B cell (primary cell): ENCODE measurements around the gene MSLN. TPM values are rescaled to one million over a fixed set of nuclear protein-coding genes. Genes with fewer than 3 reads are reported as not detected.

Experiments used
- ATAC-seq: fragments of 200-7000 bp; cut with Tn5 transposase; one replicate; pipeline ENCODE4 v1.10.0; 2021; ENCODE audit warnings: low read depth, mild to moderate bottlenecking, moderate number of reproducible peaks, moderate library complexity
- CTCF ChIA-PET: fragments of 350-600 bp; sonication (Branson Sonifier 250); formaldehyde crosslinking; loops from one replicate; lab custom pipeline; 2021; ENCODE audit warnings: antibody characterized with exemption, inconsistent platforms; lab: Charles Lee
- POLR2A ChIA-PET: fragments of 350-600 bp; sonication (Branson Sonifier 250); formaldehyde crosslinking; loops from one replicate; lab custom pipeline; 2021; ENCODE audit warnings: antibody characterized with exemption; lab: Charles Lee
- DNase-seq: peaks from one replicate; pipeline ENCODE4 v3.0.0; 2013
- H2AFZ ChIP-seq: 2 replicates; pipeline ENCODE4 v1.6.1; 2012; ENCODE audit warnings: mild to moderate bottlenecking, low read depth, low read length; ENCODE audit not compliant: insufficient read depth, poor library complexity, severe bottlenecking
- H3K27ac ChIP-seq, 2 donors: 1 replicate in 1 of 2; 2 replicates in 1 of 2; pipeline ENCODE4 v1.5.1; 2012 to 2013; ENCODE audit warnings: low read length in 2 of 2, mild to moderate bottlenecking in 2 of 2, moderate library complexity in 1 of 2
- H3K27me3 ChIP-seq, 4 experiments: fragments of 200-600 bp in 1 of 4; sonication (generic) in 1 of 4; replicated peaks in 1 of 4; 1 replicate in 2 of 4; 2 replicates in 2 of 4; pipeline versions ENCODE4 v1.6.1 to v1.7.0; 2013 to 2016; ENCODE audit warnings: low read length in 3 of 4, mild to moderate bottlenecking in 2 of 4, mixed read lengths in 1 of 4, moderate library complexity in 1 of 4; ENCODE audit not compliant: insufficient read depth in 4 of 4, control insufficient read depth in 3 of 4; ENCODE audit errors: control extremely low read depth in 1 of 4
- H3K36me3 ChIP-seq, 2 experiments: replicated peaks in 1 of 2; 1 replicate in 1 of 2; 2 replicates in 1 of 2; pipeline versions ENCODE4 v1.6.1 to v1.7.1; 2013; ENCODE audit warnings: low read length in 1 of 2; ENCODE audit not compliant: insufficient read depth in 2 of 2, control insufficient read depth in 1 of 2; ENCODE audit errors: control extremely low read depth in 1 of 2, extremely low read depth in 1 of 2
- H3K4me1 ChIP-seq, 2 donors: fragments of 200-600 bp in 1 of 2; sonication (generic) in 1 of 2; 1 replicate in 1 of 2; 2 replicates in 1 of 2; pipeline versions ENCODE4 v1.5.1 to v1.6.1; 2013 to 2017; ENCODE audit warnings: low read length in 2 of 2; ENCODE audit not compliant: control insufficient read depth in 2 of 2, insufficient read depth in 2 of 2
- H3K4me2 ChIP-seq: replicated peaks from 2 replicates; pipeline ENCODE3; 2012; ENCODE audit warnings: mild to moderate bottlenecking, low read depth, low read length; ENCODE audit not compliant: poor library complexity, severe bottlenecking
- H3K4me3 ChIP-seq, 5 experiments: fragments of 200-600 bp in 1 of 5; sonication (generic) in 1 of 5; 1 replicate in 3 of 5; 2 replicates in 2 of 5; pipeline versions ENCODE4 v1.5.1 to v1.7.0; 2011 to 2016; ENCODE audit warnings: low read length in 4 of 5, mild to moderate bottlenecking in 4 of 5, low read depth in 2 of 5, control low read depth in 1 of 5, moderate library complexity in 1 of 5; ENCODE audit not compliant: insufficient read depth in 1 of 5; ENCODE audit errors: control extremely low read depth in 1 of 5, extremely low read depth in 1 of 5
- H3K79me2 ChIP-seq: fragments of 200-600 bp; sonication (generic); one replicate; pipeline ENCODE4 v1.6.0; 2016; ENCODE audit warnings: low read length; ENCODE audit not compliant: control insufficient read depth, insufficient read depth
- H3K9ac ChIP-seq: fragments of 200-600 bp; sonication (generic); 2 replicates; pipeline ENCODE4 v1.6.1; 2017; ENCODE audit warnings: mild to moderate bottlenecking, low read length, moderate library complexity
- H3K9me3 ChIP-seq, 3 donors: one replicate each; pipeline versions ENCODE4 v1.6.1 to v1.7.1; 2013; ENCODE audit warnings: low read length in 2 of 3; ENCODE audit not compliant: control insufficient read depth in 2 of 3, insufficient read depth in 1 of 3; ENCODE audit errors: control extremely low read depth in 1 of 3
- H4K20me1 ChIP-seq: 2 replicates; pipeline ENCODE4 v1.6.0; 2012; ENCODE audit warnings: mild to moderate bottlenecking, low read length; ENCODE audit not compliant: insufficient read depth, control insufficient read depth, poor library complexity, severe bottlenecking
- H3K27ac Mint-ChIP-seq: one replicate; pipeline ENCODE4 v1.8.0; 2021; ENCODE audit warnings: mixed read lengths
- H3K27me3 Mint-ChIP-seq: one replicate; pipeline ENCODE4 v1.8.0; 2021; ENCODE audit warnings: mixed read lengths
- H3K4me1 Mint-ChIP-seq: one replicate; pipeline ENCODE4 v1.8.0; 2021; ENCODE audit warnings: mixed read lengths
- H3K4me3 Mint-ChIP-seq: one replicate; pipeline ENCODE4 v1.8.0; 2021; ENCODE audit warnings: mixed read lengths
- H3K9me3 Mint-ChIP-seq: one replicate; pipeline ENCODE4 v1.8.0; 2022; ENCODE audit warnings: mixed read lengths; ENCODE audit not compliant: insufficient read depth
- CTCF ChIP-seq: fragments of 200-600 bp; IDR thresholded peaks from one replicate; pipeline ENCODE4 v1.8.0; 2022; ENCODE audit warnings: antibody characterized with exemption, mild to moderate bottlenecking
- EZH2 ChIP-seq: IDR thresholded peaks from 2 replicates; pipeline ENCODE4 v1.6.1; 2012; ENCODE audit warnings: borderline replicate concordance, low read depth, mild to moderate bottlenecking, moderate library complexity, low read length; ENCODE audit not compliant: insufficient read depth, poor library complexity, severe bottlenecking
- WGBS: methylation state at CpG from one replicate; pipeline ENCODE4 v1.1.5; 2013; ENCODE audit warnings: missing lambda C conversion rate; ENCODE audit not compliant: insufficient coverage; 5-methylcytosine and 5-hydroxymethylcytosine counted together
- intact Hi-C: fragments of 100-400 bp; cut with micrococcal nuclease; formaldehyde crosslinking; loops from one replicate; pipeline ENCODE4 v1.10.0; 2022
- polyA plus RNA-seq: library from polyadenylated mRNA; depleted of rRNA; stranded (reverse); fragments of >200 nt; gene quantifications from 2 replicates; pipeline ENCODE4 v1.2.3, GENCODE V29; 2012
- total RNA-seq, 2 donors: library from RNA; stranded (reverse); fragments of 120-200 nt in 1 of 2; gene quantifications; 1 replicate in 1 of 2; 2 replicates in 1 of 2; pipeline versions ENCODE4 v1.2.3 to v1.2.4, GENCODE V29; 2013 to 2022

Gene MSLN
- total and polyA plus RNA-seq, 2 donors (not counting 1 experiment from before 2014, with no cell fraction given): not detected

- peak overlapping the region in 1 of 2 donors; percentile 68 for H3K27ac ChIP-seq
- peak overlapping the region; percentile 84 for H3K9ac ChIP-seq
- H3K4me3 Mint-ChIP-seq: peak overlapping the region; percentile 47
- no peaks in the 10 kb centered on the region for H3K27me3 Mint-ChIP-seq
- 78% methylated on average over 32 of the region's 33 CpGs for WGBS
- ATAC-seq: no peak
- no peaks in the 10 kb centered on the region for H3K27me3 ChIP-seq
- peak overlapping the region; percentile 96 for H3K4me2 ChIP-seq
- TF ChIP-seq CTCF (no peak), EZH2 (no peak)
- ChIA-PET POLR2A (interaction anchor here (1.1 kb wide), 1 partner anchor 49 kb away, joined by 3 read pairs; the partner anchor contains the start of gene CIAO3), CTCF (interaction anchor here (0.9 kb wide), 1 partner anchor 77 kb away, joined by 3 read pairs; no protein-coding TSS in a partner anchor)
- intact Hi-C loops: no loop called here
- H3K79me2 ChIP-seq: peaks cover 11% of the 10 kb centered on the region
- peak overlapping the region in 4 of 5 experiments; percentile 65 to 86 (median 71) for H3K4me3 ChIP-seq
- peaks cover 0 to 8% of the 10 kb centered on the region in 2 experiments for H3K36me3 ChIP-seq
- no peak for DNase-seq
- peaks cover 7% of the 10 kb centered on the region for H3K4me1 Mint-ChIP-seq
- H3K27ac Mint-ChIP-seq: no peak overlapping the region
- H4K20me1 ChIP-seq: peaks cover 31% of the 10 kb centered on the region
- peaks cover 13 to 24% of the 10 kb centered on the region in 2 donors for H3K4me1 ChIP-seq
- no peaks in the 10 kb centered on the region for H3K9me3 ChIP-seq
- H2AFZ ChIP-seq: peak overlapping the region; percentile 94
- no peaks in the 10 kb centered on the region for H3K9me3 Mint-ChIP-seq
These were observed 28.8 kb downstream of the MSLN start for GRCh38 chr16:789191-789850.

- Mint-ChIP-seq H3K4me3 (peak overlapping the region; percentile 47), H3K9me3 (no peaks in the 10 kb centered on the region), H3K27me3 (no peaks in the 10 kb centered on the region), H3K4me1 (peaks cover 7% of the 10 kb centered on the region), H3K27ac (no peak overlapping the region)
- Histone ChIP-seq H3K27ac (no peak overlapping the region), H3K4me1 (peaks cover 13 to 24% of the 10 kb centered on the region in 2 donors), H3K27me3 (no peaks in the 10 kb centered on the region), H3K79me2 (peaks cover 11% of the 10 kb centered on the region), H3K9me3 (no peaks in the 10 kb centered on the region), H4K20me1 (peaks cover 26% of the 10 kb centered on the region), H3K4me3 (no peak overlapping the region), H3K9ac (no peak overlapping the region), H3K4me2 (no peak overlapping the region), H2AFZ (no peak overlapping the region), H3K36me3 (peaks cover 0 to 8% of the 10 kb centered on the region in 2 experiments)
- CTCF ChIA-PET: interaction anchor here (0.9 kb wide), 1 partner anchor 77 kb away, joined by 3 read pairs; no protein-coding TSS in a partner anchor
- POLR2A ChIA-PET: no interaction called here
- WGBS: 96% methylated on average over 17 of the region's 17 CpGs
- ATAC-seq (no peak), DNase-seq (no peak)
- intact Hi-C loops: no loop called here
- TF ChIP-seq EZH2: no peak
- no peak for TF ChIP-seq CTCF
These were observed 29.6 kb downstream of the MSLN start for GRCh38 chr16:790086-790485.
